Neural progenitor cell (in vitro differentiated cells): ENCODE measurements around the gene SLC24A4. TPM values are rescaled to one million over a fixed set of nuclear protein-coding genes. Genes with fewer than 3 reads are reported as not detected.

Experiments used
- DNase-seq: peaks from one replicate; pipeline ENCODE4 v3.0.0-alpha.2; 2016; ENCODE audit warnings: low spot score
- H2AFZ ChIP-seq: fragments of 200-600 bp; sonication (generic); replicated peaks from 2 replicates; pipeline ENCODE4 v1.6.1; 2016; ENCODE audit warnings: antibody characterized with exemption
- H3F3A ChIP-seq: fragments of 200-600 bp; sonication (generic); 2 replicates; pipeline ENCODE4 v1.6.1; 2016; ENCODE audit warnings: antibody characterized with exemption, low read depth
- H3K27ac ChIP-seq: fragments of 200-600 bp; sonication (generic); 2 replicates; pipeline ENCODE4 v1.5.1; 2016; ENCODE audit warnings: mild to moderate bottlenecking
- H3K27me3 ChIP-seq: fragments of 200-600 bp; sonication (generic); 2 replicates; pipeline ENCODE4 v1.6.1; 2016; ENCODE audit warnings: mild to moderate bottlenecking, moderate library complexity
- H3K36me3 ChIP-seq: fragments of 200-600 bp; sonication (generic); 2 replicates; pipeline ENCODE4 v1.5.1; 2016
- H3K4me1 ChIP-seq: fragments of 200-600 bp; sonication (generic); 2 replicates; pipeline ENCODE4 v1.6.1; 2016; ENCODE audit warnings: mixed run types
- H3K4me2 ChIP-seq: fragments of 200-600 bp; sonication (generic); 2 replicates; pipeline ENCODE4 v1.6.1; 2016
- H3K4me3 ChIP-seq: fragments of 200-600 bp; sonication (generic); 2 replicates; pipeline ENCODE4 v1.5.1; 2016
- H3K79me2 ChIP-seq: fragments of 200-600 bp; sonication (generic); 2 replicates; pipeline ENCODE4 v1.6.1; 2016; ENCODE audit warnings: low read depth
- H3K9ac ChIP-seq: fragments of 200-600 bp; sonication (generic); 2 replicates; pipeline ENCODE4 v1.6.1; 2016
- H3K9me3 ChIP-seq: fragments of 200-600 bp; sonication (generic); 2 replicates; pipeline ENCODE4 v1.5.1; 2016; ENCODE audit warnings: low read depth
- H4K20me1 ChIP-seq: fragments of 200-600 bp; sonication (generic); 2 replicates; pipeline ENCODE4 v1.6.1; 2016; ENCODE audit warnings: low read depth
- H3K27ac Mint-ChIP-seq: 3 replicates; pipeline ENCODE4 v1.8.0; 2021; ENCODE audit warnings: mixed read lengths
- H3K27me3 Mint-ChIP-seq: 2 replicates; pipeline ENCODE4 v1.8.0; 2022; ENCODE audit warnings: low read depth, mild to moderate bottlenecking, inconsistent platforms, moderate library complexity, mixed read lengths; ENCODE audit not compliant: insufficient read depth
- H3K36me3 Mint-ChIP-seq: 3 replicates; pipeline ENCODE4 v1.8.0; 2021; ENCODE audit warnings: mixed read lengths
- H3K4me1 Mint-ChIP-seq: 3 replicates; pipeline ENCODE4 v1.8.0; 2021; ENCODE audit warnings: mixed read lengths
- H3K4me3 Mint-ChIP-seq: 3 replicates; pipeline ENCODE4 v1.8.0; 2021; ENCODE audit warnings: mild to moderate bottlenecking, moderate library complexity, mixed read lengths
- H3K9me3 Mint-ChIP-seq: 3 replicates; pipeline ENCODE4 v1.8.0; 2020; ENCODE audit warnings: mixed read lengths
- EZH2 ChIP-seq: fragments of 200-600 bp; sonication (generic); IDR thresholded peaks from 2 replicates; pipeline ENCODE4 v1.6.1; 2017; ENCODE audit warnings: antibody characterized with exemption, mild to moderate bottlenecking, moderate library complexity
- EZH2phosphoT487 ChIP-seq: fragments of 200-600 bp; sonication (generic); IDR thresholded peaks from 2 replicates; pipeline ENCODE4 v1.6.1; 2017; ENCODE audit warnings: antibody characterized with exemption
- total RNA-seq: library from RNA; depleted of rRNA; stranded (reverse); fragments of >200 nt; gene quantifications from 2 replicates; pipeline ENCODE4 v1.2.3, GENCODE V29; 2015; ENCODE audit warnings: low replicate concordance
- TF ChIP-seq, protein P1 (sequence below): fragments of 200-600 bp; sonication (generic); IDR thresholded peaks from 2 replicates; pipeline ENCODE4 v1.5.1; 2017; ENCODE audit warnings: antibody characterized with exemption, mild to moderate bottlenecking

The SLC24A4 gene
- total RNA-seq, 1 donor from 2014 or later = 0.73 TPM

DNA sequence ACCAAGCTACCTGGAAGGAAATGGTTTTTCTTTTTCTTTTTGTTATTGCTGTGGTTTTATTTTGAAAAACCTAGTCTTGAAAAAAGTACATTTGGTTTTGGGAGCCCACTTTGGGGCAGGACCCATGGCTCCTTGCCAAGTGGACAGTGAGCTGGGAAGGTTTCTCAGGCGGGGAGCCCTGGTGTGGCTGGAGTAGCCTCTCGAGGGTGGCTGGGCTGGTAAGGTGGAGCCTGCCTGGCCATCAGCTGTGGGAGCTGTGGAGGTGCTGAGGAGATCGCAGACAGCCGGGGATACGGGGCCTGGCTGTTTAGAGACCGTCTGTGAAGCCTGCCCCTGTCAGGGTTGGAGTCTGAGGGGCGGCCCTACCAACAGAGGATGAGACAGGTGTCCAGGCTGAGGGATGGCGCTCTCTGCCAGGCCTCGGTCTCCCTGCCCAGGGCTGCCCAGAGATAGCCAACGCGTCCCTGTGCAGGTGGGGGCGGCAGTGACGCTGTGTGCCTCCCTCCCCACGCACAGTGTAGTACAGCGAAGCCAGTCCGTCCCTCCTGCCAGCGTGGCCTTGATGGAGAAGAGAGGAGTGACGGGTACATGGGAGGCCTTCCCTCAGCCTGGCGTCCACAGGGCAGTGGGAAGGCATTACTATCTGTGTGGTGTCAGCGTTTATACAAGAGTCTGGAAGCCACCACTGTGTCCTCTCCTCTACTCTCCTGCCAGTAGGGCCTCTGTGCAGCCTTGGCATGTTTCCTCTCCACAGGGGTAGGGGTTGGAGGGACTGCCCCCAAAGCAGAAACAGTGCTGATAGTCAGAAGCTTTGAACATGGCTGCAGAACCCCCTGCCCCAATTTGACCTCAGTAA lies 196.5 kb downstream of the SLC24A4 start:
- no peak overlapping the region for H3K4me3 Mint-ChIP-seq
- H3K36me3 Mint-ChIP-seq = no peaks in the 10 kb centered on the region
- no peaks in the 10 kb centered on the region for H3K79me2 ChIP-seq
- TF ChIP-seq, protein P1, sequence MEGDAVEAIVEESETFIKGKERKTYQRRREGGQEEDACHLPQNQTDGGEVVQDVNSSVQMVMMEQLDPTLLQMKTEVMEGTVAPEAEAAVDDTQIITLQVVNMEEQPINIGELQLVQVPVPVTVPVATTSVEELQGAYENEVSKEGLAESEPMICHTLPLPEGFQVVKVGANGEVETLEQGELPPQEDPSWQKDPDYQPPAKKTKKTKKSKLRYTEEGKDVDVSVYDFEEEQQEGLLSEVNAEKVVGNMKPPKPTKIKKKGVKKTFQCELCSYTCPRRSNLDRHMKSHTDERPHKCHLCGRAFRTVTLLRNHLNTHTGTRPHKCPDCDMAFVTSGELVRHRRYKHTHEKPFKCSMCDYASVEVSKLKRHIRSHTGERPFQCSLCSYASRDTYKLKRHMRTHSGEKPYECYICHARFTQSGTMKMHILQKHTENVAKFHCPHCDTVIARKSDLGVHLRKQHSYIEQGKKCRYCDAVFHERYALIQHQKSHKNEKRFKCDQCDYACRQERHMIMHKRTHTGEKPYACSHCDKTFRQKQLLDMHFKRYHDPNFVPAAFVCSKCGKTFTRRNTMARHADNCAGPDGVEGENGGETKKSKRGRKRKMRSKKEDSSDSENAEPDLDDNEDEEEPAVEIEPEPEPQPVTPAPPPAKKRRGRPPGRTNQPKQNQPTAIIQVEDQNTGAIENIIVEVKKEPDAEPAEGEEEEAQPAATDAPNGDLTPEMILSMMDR = no peak
- TF ChIP-seq EZH2 = no peak
- no peaks in the 10 kb centered on the region for H4K20me1 ChIP-seq
- no peaks in the 10 kb centered on the region for H3K9me3 ChIP-seq
- H3K36me3 ChIP-seq = no peaks in the 10 kb centered on the region
- H3K27me3 Mint-ChIP-seq = peaks cover 9% of the 10 kb centered on the region
- H3K4me1 ChIP-seq = no peaks in the 10 kb centered on the region
- H3K9ac ChIP-seq = no peak overlapping the region
- H2AFZ ChIP-seq = no peak overlapping the region
- no peaks in the 10 kb centered on the region for H3F3A ChIP-seq
- H3K27me3 ChIP-seq = peaks cover 37% of the 10 kb centered on the region
- no peak overlapping the region for H3K4me3 ChIP-seq
- no peak overlapping the region for H3K27ac ChIP-seq
- no peak overlapping the region for H3K4me2 ChIP-seq
- no peak for DNase-seq
- no peak overlapping the region for H3K27ac Mint-ChIP-seq
- no peaks in the 10 kb centered on the region for H3K9me3 Mint-ChIP-seq
- no peaks in the 10 kb centered on the region for H3K4me1 Mint-ChIP-seq

DNA sequence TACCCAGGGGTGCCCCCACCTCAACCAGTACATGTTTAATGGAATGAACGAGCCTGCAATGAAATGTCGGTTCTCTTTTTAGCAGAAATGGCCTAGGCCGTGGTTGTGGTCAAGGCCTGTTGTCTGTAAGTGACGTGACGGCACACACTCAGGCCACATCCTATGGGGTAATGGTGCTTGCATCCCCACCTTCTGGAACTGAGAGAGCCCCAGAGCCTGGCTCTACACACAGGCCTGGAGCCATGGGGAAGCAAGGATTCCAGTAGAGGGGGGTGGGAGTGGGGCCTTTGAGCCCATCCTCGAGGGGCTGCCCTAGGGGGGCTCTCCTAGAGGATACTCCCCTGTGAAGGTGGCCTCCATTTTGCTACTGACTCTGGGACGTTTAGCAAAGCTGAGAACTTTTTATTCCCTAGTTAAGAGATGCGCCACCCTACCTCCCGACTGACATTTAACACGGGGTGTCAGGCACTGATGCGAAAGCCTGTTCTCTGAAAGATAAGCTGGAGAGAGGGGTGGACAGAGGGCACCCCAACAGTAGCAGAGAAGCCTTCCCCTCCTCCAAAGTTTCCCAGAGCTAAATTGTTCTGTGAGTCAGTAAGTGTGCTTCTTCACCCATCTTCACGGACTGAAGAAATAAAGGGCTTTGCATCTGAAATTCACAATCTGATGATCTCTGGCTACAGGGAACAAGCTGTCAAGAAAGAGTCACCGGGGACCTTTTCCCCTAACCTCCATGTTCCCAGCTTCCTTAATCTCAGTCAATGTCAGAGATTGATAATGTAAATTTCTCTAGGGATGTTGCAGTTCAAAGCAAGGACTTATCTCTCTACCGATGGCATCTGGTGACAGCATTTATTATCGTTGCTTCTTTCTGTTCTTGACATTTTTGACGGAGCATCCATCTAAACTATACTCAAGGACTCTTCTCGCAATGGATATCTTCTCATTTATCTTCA lies 197.4 kb downstream of the SLC24A4 start:
- no peaks in the 10 kb centered on the region for H3K36me3 Mint-ChIP-seq
- TF ChIP-seq, protein P1 = no peak
- no peak for TF ChIP-seq EZH2phosphoT487
- TF ChIP-seq EZH2 = no peak
- H2AFZ ChIP-seq = no peak overlapping the region
- H3K4me1 ChIP-seq = no peaks in the 10 kb centered on the region
- no peaks in the 10 kb centered on the region for H3K79me2 ChIP-seq
- H3K27me3 ChIP-seq = peaks cover 28% of the 10 kb centered on the region
- no peak overlapping the region for H3K4me2 ChIP-seq
- no peaks in the 10 kb centered on the region for H4K20me1 ChIP-seq
- no peak overlapping the region for H3K27ac ChIP-seq
- DNase-seq = no peak
- H3K9me3 ChIP-seq = no peaks in the 10 kb centered on the region
- no peaks in the 10 kb centered on the region for H3K4me1 Mint-ChIP-seq
- no peak overlapping the region for H3K4me3 ChIP-seq
- H3K27ac Mint-ChIP-seq = no peak overlapping the region
- no peaks in the 10 kb centered on the region for H3K9me3 Mint-ChIP-seq
- no peak overlapping the region for H3K9ac ChIP-seq
- H3K27me3 Mint-ChIP-seq = peaks cover 9% of the 10 kb centered on the region
- no peak overlapping the region for H3K4me3 Mint-ChIP-seq
- no peaks in the 10 kb centered on the region for H3F3A ChIP-seq
- no peaks in the 10 kb centered on the region for H3K36me3 ChIP-seq

DNA sequence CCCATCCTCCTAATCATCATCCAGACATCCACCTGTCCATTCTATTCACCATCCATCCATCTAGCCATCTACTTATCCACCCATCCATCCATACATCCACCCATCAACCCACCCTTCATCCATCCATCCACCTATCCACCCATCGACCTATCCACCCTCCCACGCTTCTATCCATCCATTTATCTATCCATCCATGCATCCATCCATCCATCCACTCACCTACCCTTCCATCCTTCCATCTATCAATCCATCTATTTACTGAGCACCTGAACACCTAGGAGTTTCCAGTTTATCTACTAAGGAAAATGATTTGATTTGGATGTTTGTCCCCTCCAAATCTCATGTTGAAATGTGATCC lies 198.1 kb downstream of the SLC24A4 start:
- H3K9me3 Mint-ChIP-seq = no peaks in the 10 kb centered on the region
- no peak overlapping the region for H3K4me3 Mint-ChIP-seq
- H3K4me1 Mint-ChIP-seq = no peaks in the 10 kb centered on the region
- Histone ChIP-seq H3K79me2 (no peaks in the 10 kb centered on the region), H3K4me2 (no peak overlapping the region), H4K20me1 (no peaks in the 10 kb centered on the region), H3K36me3 (no peaks in the 10 kb centered on the region), H3K4me1 (no peaks in the 10 kb centered on the region), H3F3A (no peaks in the 10 kb centered on the region), H3K27ac (no peak overlapping the region), H3K9me3 (no peaks in the 10 kb centered on the region), H3K4me3 (no peak overlapping the region), H2AFZ (no peak overlapping the region), H3K9ac (no peak overlapping the region), H3K27me3 (peaks cover 21% of the 10 kb centered on the region)
- peaks cover 9% of the 10 kb centered on the region for H3K27me3 Mint-ChIP-seq
- H3K27ac Mint-ChIP-seq = no peak overlapping the region
- no peaks in the 10 kb centered on the region for H3K36me3 Mint-ChIP-seq
- TF ChIP-seq, protein P1 = no peak
- TF ChIP-seq EZH2phosphoT487 (no peak), EZH2 (no peak)
- DNase-seq = no peak
